C4-2B (cell line): ENCODE data around the gene SLC10A7.

Experiments used
- H3K27ac ChIP-seq: fragments of 450-650 bp; 2 replicates; pipeline ENCODE4 v1.5.1; 2017
- ZFX ChIP-seq: fragments of 450-650 bp; IDR thresholded peaks from 2 replicates; pipeline ENCODE4 v1.6.1; 2017
- TF ChIP-seq, protein P1 (sequence below): fragments of 450-650 bp; conservative IDR thresholded peaks from 2 replicates; pipeline ENCODE4 v1.5.1; 2017; ENCODE audit warnings: mild to moderate bottlenecking

SLC10A7 gene

DNA sequence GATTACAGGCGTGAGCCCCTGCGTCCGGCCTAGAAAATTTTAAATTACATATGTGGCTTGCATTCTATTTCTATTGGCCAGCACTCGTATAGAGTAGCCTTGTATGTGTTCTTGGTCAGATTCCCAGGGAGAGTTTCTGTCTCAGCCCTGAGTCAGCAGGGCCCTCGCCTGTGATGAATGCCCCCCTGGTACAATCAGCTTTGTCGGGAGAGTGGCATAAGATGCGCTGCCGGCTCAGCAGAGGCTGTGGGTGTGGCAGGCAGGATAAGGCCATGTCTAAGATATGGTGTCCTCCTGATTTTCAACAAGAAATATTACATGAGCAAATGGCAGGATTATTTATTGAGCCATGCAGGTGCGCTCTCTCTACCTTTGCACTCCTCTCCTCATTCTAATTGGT is 309.0 kb downstream of the SLC10A7 start:
- H3K27ac ChIP-seq, result no peak overlapping the region
- no peak for TF ChIP-seq ZFX
- TF ChIP-seq, protein P1, sequence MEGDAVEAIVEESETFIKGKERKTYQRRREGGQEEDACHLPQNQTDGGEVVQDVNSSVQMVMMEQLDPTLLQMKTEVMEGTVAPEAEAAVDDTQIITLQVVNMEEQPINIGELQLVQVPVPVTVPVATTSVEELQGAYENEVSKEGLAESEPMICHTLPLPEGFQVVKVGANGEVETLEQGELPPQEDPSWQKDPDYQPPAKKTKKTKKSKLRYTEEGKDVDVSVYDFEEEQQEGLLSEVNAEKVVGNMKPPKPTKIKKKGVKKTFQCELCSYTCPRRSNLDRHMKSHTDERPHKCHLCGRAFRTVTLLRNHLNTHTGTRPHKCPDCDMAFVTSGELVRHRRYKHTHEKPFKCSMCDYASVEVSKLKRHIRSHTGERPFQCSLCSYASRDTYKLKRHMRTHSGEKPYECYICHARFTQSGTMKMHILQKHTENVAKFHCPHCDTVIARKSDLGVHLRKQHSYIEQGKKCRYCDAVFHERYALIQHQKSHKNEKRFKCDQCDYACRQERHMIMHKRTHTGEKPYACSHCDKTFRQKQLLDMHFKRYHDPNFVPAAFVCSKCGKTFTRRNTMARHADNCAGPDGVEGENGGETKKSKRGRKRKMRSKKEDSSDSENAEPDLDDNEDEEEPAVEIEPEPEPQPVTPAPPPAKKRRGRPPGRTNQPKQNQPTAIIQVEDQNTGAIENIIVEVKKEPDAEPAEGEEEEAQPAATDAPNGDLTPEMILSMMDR, result no peak

DNA sequence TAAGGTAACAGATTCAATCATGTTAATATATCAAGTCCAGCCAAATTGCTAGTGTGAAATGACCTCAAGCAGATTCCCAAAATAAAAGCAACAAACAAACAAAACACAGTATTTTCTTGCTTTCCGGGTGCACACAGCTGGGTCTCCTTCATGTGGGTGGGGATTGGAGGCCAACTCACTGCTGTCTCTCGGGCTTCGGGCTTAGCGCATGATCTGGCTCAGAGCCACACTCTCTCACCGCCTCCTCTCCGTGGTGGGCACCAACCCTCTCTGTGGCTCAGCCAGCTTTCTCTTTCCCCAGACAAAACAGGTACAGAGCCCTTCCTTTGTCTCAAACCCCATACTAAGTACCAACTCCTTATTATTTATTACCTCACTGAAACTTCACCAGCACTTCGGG is 310.3 kb downstream of the SLC10A7 start:
- TF ChIP-seq ZFX, result no peak
- TF ChIP-seq, protein P1, result no peak
- H3K27ac ChIP-seq, result no peak overlapping the region

DNA sequence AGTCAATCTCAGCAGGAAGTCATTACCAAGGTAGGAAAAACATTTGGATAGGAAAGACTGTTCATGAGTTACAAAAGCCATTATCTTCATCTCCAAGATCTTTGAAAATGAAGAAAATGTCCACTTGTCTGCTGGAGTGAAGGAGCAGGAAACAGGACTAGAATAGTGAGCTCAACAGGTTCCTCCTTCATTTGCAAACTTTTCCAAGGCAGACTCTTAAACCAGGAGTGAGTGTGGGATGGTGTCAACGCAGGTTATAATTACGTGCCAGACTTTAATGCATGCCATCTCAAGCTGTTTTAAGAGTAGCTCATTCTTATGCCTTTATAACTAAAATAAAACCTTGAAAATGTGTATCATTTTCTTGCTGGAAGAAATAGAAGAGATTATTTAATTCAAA is 310.9 kb downstream of the SLC10A7 start:
- TF ChIP-seq ZFX, result no peak
- TF ChIP-seq, protein P1, result no peak
- H3K27ac ChIP-seq, result no peak overlapping the region

DNA sequence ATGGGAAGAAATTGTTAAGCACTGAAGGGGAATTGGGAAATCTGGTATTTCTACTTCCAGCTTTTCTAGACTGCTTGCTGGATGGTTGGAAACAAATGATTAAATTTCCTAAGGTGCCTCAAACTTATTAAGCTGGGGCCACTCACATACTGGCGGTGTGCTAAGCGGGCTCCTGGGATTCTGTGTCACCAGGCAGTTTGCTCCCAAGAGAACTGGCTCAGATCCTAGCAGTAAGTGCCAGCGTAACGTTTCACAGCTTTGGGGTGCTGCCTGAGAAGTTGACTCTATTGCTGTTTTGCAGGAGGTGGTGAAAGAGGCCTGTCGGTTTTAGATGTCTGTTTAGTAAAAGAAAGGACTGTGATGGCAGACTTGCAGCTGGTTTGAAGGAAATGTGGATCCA is 314.3 kb downstream of the SLC10A7 start:
- H3K27ac ChIP-seq, result no peak overlapping the region
- TF ChIP-seq ZFX, result no peak
- TF ChIP-seq, protein P1, result no peak
